Activated T-helper 17 cell treated with anti-CD3 and anti-CD28 coated beads, Interleukin-2, amount 50 U/mL, for 72 hours (primary cell): ENCODE data around the gene NPEPL1. TPM values are rescaled to one million over a fixed set of nuclear protein-coding genes. Genes with fewer than 3 reads are reported as not detected.
A peak's percentile ranks its signal among the peaks of the same experiment; 100 is the strongest.

Source experiments
- ATAC-seq: fragments of 150-1000 bp; cut with Tn5 transposase; replicated peaks from 2 replicates; pipeline ENCODE4 v1.10.0; 2021; ENCODE audit warnings: mild to moderate bottlenecking, moderate library complexity
- H3K27ac Mint-ChIP-seq: one replicate; pipeline ENCODE4 v1.8.0; 2022; ENCODE audit warnings: mixed read lengths
- H3K27me3 Mint-ChIP-seq: one replicate; pipeline ENCODE4 v1.8.0; 2022; ENCODE audit warnings: mixed read lengths
- H3K36me3 Mint-ChIP-seq: one replicate; pipeline ENCODE4 v1.8.0; 2022; ENCODE audit warnings: low read depth, mild to moderate bottlenecking, mixed read lengths
- H3K4me1 Mint-ChIP-seq: one replicate; pipeline ENCODE4 v1.8.0; 2022; ENCODE audit warnings: mixed read lengths
- H3K4me3 Mint-ChIP-seq: one replicate; pipeline ENCODE4 v1.8.0; 2022; ENCODE audit warnings: mild to moderate bottlenecking, mixed read lengths
- H3K9me3 Mint-ChIP-seq: one replicate; pipeline ENCODE4 v1.8.0; 2022; ENCODE audit warnings: mixed read lengths
- total RNA-seq, 2 donors: library from RNA; stranded (reverse); gene quantifications; one replicate each; pipeline ENCODE4 v1.2.3, GENCODE V29; 2022

Gene NPEPL1
- total RNA-seq, 2 donors from 2014 or later, result 19.1 to 23.0 TPM

- Mint-ChIP-seq H3K4me3 (no peak overlapping the region), H3K36me3 (peaks cover 84% of the 10 kb centered on the region), H3K4me1 (peaks cover 14% of the 10 kb centered on the region), H3K9me3 (no peaks in the 10 kb centered on the region), H3K27ac (peak overlapping the region; percentile 68), H3K27me3 (no peaks in the 10 kb centered on the region)
- ATAC-seq, result no peak
Observed at GRCh38 chr20:58665606-58666005, 27.0 kb upstream of the NPEPL1 start.

GRCh38 chr20:58666702-58667101 is 25.9 kb upstream of the NPEPL1 start:
- H3K9me3 Mint-ChIP-seq, result no peaks in the 10 kb centered on the region
- no peak overlapping the region for H3K4me3 Mint-ChIP-seq
- no peaks in the 10 kb centered on the region for H3K27me3 Mint-ChIP-seq
- peak overlapping the region; percentile 0 for H3K27ac Mint-ChIP-seq
- ATAC-seq, result no peak
- H3K4me1 Mint-ChIP-seq, result peaks cover 4% of the 10 kb centered on the region
- peaks cover 84% of the 10 kb centered on the region for H3K36me3 Mint-ChIP-seq

- ATAC-seq, result no peak
- peak overlapping the region; percentile 56 for H3K27ac Mint-ChIP-seq
Observed at GRCh38 chr20:58667975-58668374, 24.6 kb upstream of the NPEPL1 start.

GRCh38 chr20:58668901-58669286 is 23.7 kb upstream of the NPEPL1 start:
- no peak for ATAC-seq
- Mint-ChIP-seq H3K36me3 (peaks cover 87% of the 10 kb centered on the region), H3K4me3 (no peak overlapping the region), H3K27me3 (no peaks in the 10 kb centered on the region), H3K4me1 (no peaks in the 10 kb centered on the region), H3K27ac (no peak overlapping the region), H3K9me3 (no peaks in the 10 kb centered on the region)

More at GRCh38 chr20:58667975-58668374, 24.6 kb upstream of the NPEPL1 start:
- Mint-ChIP-seq H3K4me3 (no peak overlapping the region), H3K36me3 (peaks cover 87% of the 10 kb centered on the region), H3K9me3 (no peaks in the 10 kb centered on the region), H3K27me3 (no peaks in the 10 kb centered on the region), H3K4me1 (no peaks in the 10 kb centered on the region)

- Mint-ChIP-seq H3K27me3 (no peaks in the 10 kb centered on the region), H3K4me1 (no peaks in the 10 kb centered on the region), H3K27ac (no peak overlapping the region), H3K9me3 (no peaks in the 10 kb centered on the region), H3K4me3 (no peak overlapping the region), H3K36me3 (peaks cover 87% of the 10 kb centered on the region)
- no peak for ATAC-seq
Observed at GRCh38 chr20:58669287-58670006, 23.2 kb upstream of the NPEPL1 start.

- no peaks in the 10 kb centered on the region for H3K9me3 Mint-ChIP-seq
- H3K27me3 Mint-ChIP-seq, result no peaks in the 10 kb centered on the region
- ATAC-seq, result no peak
- H3K4me3 Mint-ChIP-seq, result no peak overlapping the region
- H3K4me1 Mint-ChIP-seq, result no peaks in the 10 kb centered on the region
- peaks cover 90% of the 10 kb centered on the region for H3K36me3 Mint-ChIP-seq
- H3K27ac Mint-ChIP-seq, result no peak overlapping the region
Observed at GRCh38 chr20:58670102-58670501, 22.5 kb upstream of the NPEPL1 start.

- H3K4me3 Mint-ChIP-seq, result no peak overlapping the region
- no peak for ATAC-seq
- no peak overlapping the region for H3K27ac Mint-ChIP-seq
- peaks cover 91% of the 10 kb centered on the region for H3K36me3 Mint-ChIP-seq
- no peaks in the 10 kb centered on the region for H3K27me3 Mint-ChIP-seq
- no peaks in the 10 kb centered on the region for H3K9me3 Mint-ChIP-seq
- no peaks in the 10 kb centered on the region for H3K4me1 Mint-ChIP-seq
Observed at GRCh38 chr20:58670659-58671058, 21.9 kb upstream of the NPEPL1 start.

- no peaks in the 10 kb centered on the region for H3K9me3 Mint-ChIP-seq
- no peak overlapping the region for H3K4me3 Mint-ChIP-seq
- H3K36me3 Mint-ChIP-seq, result peaks cover 95% of the 10 kb centered on the region
- H3K4me1 Mint-ChIP-seq, result no peaks in the 10 kb centered on the region
- ATAC-seq, result no peak
- no peaks in the 10 kb centered on the region for H3K27me3 Mint-ChIP-seq
- H3K27ac Mint-ChIP-seq, result no peak overlapping the region
Observed at GRCh38 chr20:58673119-58673518, 19.5 kb upstream of the NPEPL1 start.

GRCh38 chr20:58675146-58675584 is 17.4 kb upstream of the NPEPL1 start:
- Mint-ChIP-seq H3K36me3 (peaks cover 99% of the 10 kb centered on the region), H3K9me3 (no peaks in the 10 kb centered on the region), H3K27ac (no peak overlapping the region), H3K27me3 (no peaks in the 10 kb centered on the region), H3K4me3 (no peak overlapping the region), H3K4me1 (peaks cover 5% of the 10 kb centered on the region)
- ATAC-seq, result no peak

GRCh38 chr20:58675641-58676040 is 17.0 kb upstream of the NPEPL1 start:
- peaks cover 99% of the 10 kb centered on the region for H3K36me3 Mint-ChIP-seq
- no peak overlapping the region for H3K4me3 Mint-ChIP-seq
- no peaks in the 10 kb centered on the region for H3K9me3 Mint-ChIP-seq
- H3K27me3 Mint-ChIP-seq, result no peaks in the 10 kb centered on the region
- H3K4me1 Mint-ChIP-seq, result peaks cover 5% of the 10 kb centered on the region
- ATAC-seq, result no peak
- H3K27ac Mint-ChIP-seq, result no peak overlapping the region

GRCh38 chr20:58676161-58676560 is 16.4 kb upstream of the NPEPL1 start:
- Mint-ChIP-seq H3K36me3 (peaks cover 96% of the 10 kb centered on the region), H3K4me1 (peaks cover 5% of the 10 kb centered on the region)
- no peak for ATAC-seq

GRCh38 chr20:58677079-58677604 is 15.5 kb upstream of the NPEPL1 start:
- no peak for ATAC-seq
- Mint-ChIP-seq H3K9me3 (no peaks in the 10 kb centered on the region), H3K4me1 (peaks cover 5% of the 10 kb centered on the region), H3K27ac (no peak overlapping the region), H3K27me3 (no peaks in the 10 kb centered on the region), H3K36me3 (peaks cover 87% of the 10 kb centered on the region), H3K4me3 (no peak overlapping the region)

More at GRCh38 chr20:58676161-58676560, 16.4 kb upstream of the NPEPL1 start:
- H3K27ac Mint-ChIP-seq, result no peak overlapping the region
- H3K9me3 Mint-ChIP-seq, result no peaks in the 10 kb centered on the region
- H3K4me3 Mint-ChIP-seq, result no peak overlapping the region
- H3K27me3 Mint-ChIP-seq, result no peaks in the 10 kb centered on the region

- no peaks in the 10 kb centered on the region for H3K27me3 Mint-ChIP-seq
- peaks cover 87% of the 10 kb centered on the region for H3K36me3 Mint-ChIP-seq
- no peak overlapping the region for H3K4me3 Mint-ChIP-seq
- H3K9me3 Mint-ChIP-seq, result no peaks in the 10 kb centered on the region
- no peak for ATAC-seq
- H3K4me1 Mint-ChIP-seq, result peaks cover 5% of the 10 kb centered on the region
- H3K27ac Mint-ChIP-seq, result no peak overlapping the region
Observed at GRCh38 chr20:58677808-58678207, 14.8 kb upstream of the NPEPL1 start.

- peaks cover 83% of the 10 kb centered on the region for H3K36me3 Mint-ChIP-seq
- no peak for ATAC-seq
- H3K4me1 Mint-ChIP-seq, result peaks cover 5% of the 10 kb centered on the region
- H3K9me3 Mint-ChIP-seq, result no peaks in the 10 kb centered on the region
- no peaks in the 10 kb centered on the region for H3K27me3 Mint-ChIP-seq
- no peak overlapping the region for H3K27ac Mint-ChIP-seq
- H3K4me3 Mint-ChIP-seq, result no peak overlapping the region
Observed at GRCh38 chr20:58678806-58679205, 13.8 kb upstream of the NPEPL1 start.
